HG03558 (cell line): ENCODE data around the gene KCNIP4.

Experiments
- ATAC-seq: cut with Tn5 transposase; IDR thresholded peaks from one replicate; pipeline ENCODE4 v1.9.1; 2021; ENCODE audit warnings: moderate number of reproducible peaks; ENCODE audit not compliant: unreplicated experiment; ENCODE audit errors: extremely low read depth

Gene KCNIP4

DNA sequence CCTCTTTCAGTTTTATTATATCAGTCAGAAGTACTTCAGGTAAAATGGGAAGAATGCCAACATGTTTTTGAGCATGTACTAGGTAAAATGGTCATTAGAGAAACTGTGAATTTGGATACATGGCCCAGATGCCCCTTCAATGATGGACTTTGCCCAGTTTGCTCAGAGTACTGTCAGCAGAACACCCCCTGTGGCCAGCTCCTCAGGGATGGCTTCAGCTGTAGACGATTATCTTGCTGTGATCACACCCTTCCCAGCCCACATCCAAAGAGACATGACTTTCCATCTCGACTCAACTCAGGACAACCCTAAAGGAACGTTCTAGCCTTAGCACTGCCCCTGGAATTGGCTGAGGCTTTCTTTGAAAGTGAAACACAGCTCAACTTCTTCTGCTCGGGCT lies 809.2 kb downstream of the KCNIP4 start:
- ATAC-seq, result no peak

DNA sequence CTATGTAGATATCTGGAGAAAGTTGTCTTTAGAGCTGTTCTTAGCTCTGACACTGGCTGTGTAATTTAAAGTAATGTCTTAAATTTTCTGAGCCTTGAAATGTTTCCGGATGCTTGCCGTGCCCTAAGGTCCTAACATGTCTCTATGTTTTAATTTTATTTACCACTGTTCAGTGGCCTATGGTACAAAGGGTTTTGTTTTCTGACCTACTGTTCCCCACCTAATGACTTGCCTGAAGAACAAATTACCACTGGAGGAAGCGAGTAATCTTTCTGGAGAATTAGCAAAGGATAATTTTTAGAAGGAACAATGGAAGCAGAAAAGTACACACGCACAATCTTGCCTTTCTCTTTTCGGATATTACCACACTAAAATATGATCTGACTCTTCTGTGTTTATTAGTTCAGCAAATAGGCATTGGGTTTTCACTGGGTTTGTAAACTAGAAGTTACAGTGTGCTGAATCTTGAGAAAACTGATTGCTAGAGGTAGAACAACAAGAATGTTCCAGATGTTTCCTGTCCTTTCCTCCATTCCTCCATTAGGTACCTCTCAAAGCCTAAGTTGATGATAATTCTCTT lies 812.4 kb downstream of the KCNIP4 start:
- ATAC-seq, result no peak

DNA sequence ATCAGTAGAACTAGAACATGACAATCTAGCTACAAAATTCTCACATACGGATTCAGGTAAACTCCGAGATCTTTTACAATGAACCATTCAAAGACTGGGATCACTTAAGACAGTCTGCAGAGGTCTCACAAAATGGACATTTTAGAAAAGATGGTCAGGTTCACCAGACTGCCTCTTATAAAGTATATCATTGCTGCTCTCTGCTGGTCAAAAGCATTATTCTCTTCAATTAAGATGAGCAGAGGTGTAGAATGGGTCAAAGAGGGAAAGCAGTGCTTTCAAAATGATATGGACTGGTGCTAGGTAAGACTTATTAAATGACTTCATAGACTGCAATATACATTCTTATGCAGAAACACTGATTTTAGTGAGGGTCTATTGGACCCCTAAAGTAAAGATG lies 813.6 kb downstream of the KCNIP4 start:
- ATAC-seq, result no peak

DNA sequence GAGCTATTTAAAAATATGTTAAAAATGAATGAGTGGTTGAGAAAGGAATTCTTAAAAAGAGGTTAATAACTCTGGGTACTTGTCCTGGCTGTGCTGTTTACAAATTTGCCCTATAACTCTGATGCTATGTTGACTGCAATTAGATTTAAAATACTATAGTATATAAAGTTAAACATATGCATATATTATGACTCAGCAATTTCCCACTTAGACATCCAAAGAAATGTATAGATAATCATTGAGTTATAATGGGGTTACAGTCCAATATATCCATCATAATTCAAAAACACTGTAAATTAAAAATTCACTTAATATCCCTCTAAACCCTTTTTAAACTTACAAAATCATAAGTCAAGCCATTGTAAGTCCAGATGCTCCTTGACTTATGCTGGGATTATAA lies 818.0 kb downstream of the KCNIP4 start:
- no peak for ATAC-seq

DNA sequence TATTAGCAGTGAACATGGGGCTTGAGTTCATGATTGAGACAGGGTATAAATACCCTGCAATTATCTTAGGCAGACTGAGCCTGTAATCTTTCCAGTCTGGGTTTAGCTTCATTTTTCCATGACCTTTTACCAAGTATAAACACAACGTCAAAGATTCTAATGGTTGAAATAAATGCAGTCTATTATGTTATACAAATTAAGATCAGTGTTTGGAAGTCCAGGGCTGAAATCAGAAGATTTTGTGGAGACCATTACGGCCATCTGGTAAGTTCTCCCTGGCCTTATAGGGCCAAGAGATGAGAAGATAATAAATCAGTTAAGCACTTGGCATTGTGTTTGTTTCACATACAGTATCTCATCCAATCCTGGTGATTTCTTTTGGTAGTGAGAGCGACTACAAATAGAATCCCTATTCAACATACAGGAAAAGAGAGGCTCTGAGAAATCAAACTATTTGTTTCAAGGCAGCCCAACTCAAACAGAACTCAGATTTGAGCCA lies 822.5 kb downstream of the KCNIP4 start:
- no peak for ATAC-seq

DNA sequence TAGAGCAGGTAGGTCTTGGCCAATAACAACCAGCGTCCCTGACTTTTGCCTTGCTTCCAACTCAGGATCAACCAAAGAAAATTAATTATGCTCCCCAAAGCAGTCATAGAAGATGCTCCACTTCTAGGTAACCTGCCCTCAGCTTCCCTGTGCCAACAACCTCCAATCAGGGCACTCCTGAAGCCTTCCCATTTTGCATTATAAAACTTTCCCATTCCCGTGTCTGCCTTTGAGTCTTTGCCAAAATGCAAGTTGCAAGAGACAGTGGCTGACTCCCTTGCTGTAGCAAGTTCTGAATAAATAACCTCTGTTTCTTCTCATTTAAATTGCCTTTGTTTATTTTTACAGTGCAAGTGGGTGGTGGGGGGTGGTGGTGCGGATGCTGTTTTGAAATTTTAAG lies 830.3 kb downstream of the KCNIP4 start:
- no peak for ATAC-seq

DNA sequence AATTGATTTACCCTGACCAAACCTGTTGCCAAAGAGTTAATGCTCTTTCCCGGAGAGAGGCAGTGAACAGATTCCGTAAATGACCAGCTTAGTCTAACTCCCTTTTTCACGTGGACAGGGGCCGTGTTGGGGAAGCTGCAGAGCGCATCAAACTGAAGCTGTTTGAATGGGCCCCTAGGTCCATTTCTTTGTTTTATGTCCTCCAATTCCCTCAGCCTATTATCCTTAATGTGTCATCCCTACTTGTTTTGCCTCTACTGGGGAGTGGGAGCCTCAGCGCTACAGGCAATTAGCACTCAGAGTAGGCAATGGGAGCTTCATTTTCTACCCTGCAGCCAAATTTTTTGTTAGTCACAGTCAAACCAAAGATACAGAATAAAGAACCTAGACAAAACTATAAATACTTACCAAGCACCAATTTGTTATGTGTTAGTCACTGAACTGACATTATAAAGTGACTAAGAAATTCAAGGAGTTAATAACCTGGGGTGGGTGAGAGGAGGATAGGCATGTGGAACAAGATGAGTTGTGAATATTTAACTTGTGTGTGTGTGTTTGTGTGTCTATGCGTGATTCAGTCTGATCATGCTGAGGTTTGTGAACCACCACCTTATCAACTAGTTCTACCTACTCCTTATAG lies 830.9 kb downstream of the KCNIP4 start:
- ATAC-seq, result no peak

DNA sequence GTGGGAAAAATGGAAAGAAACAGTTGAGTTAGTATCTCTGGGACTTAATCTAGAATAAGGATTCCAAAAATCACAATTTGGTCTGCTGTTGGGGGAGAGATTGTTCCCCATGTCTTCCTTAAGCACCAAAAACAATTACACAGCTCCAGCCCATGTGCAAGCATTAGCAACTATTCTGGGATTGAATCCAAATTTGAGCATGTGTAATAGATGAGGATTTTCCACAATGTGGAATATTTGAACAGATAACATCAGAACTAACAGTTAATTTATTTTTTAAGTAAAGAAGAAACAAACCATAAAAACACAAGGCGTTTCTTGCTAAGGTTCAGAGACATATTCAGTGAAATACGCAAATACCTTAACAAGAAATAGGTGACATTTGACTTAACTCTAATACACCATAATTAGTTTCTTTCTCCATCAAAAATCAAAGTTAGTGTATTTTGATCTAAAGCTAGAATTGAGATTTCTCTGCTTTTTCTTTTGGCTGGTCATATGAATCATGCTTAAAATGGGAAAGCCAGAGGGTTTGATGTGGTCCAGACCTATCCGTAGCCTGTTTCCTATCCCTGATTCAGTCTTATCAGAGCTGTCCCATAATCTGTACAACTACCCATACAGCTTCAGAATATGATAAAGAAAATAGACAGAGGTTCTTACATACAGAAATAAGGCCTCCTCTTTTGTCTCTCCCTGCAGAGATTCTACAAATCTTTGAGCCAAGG lies 834.9 kb downstream of the KCNIP4 start:
- no peak for ATAC-seq

DNA sequence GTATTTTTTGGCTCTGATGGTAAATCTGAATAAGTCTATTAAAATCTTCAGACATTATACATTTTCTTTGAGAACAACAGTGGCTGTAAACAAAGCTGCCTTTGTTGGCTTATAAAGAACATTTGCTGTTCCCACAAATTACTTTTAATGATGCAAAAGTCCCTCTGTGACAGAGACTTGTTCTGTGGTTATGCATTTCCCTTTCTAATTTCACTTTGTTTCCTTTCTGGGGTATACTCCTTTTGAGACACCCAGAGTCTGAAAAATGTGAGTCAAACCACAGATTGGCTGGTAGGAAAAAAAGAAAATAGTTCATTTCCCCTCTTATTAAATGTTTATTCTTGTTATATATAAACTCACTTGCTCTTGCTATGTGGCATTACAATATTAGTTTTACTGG lies 845.9 kb downstream of the KCNIP4 start:
- no peak for ATAC-seq

DNA sequence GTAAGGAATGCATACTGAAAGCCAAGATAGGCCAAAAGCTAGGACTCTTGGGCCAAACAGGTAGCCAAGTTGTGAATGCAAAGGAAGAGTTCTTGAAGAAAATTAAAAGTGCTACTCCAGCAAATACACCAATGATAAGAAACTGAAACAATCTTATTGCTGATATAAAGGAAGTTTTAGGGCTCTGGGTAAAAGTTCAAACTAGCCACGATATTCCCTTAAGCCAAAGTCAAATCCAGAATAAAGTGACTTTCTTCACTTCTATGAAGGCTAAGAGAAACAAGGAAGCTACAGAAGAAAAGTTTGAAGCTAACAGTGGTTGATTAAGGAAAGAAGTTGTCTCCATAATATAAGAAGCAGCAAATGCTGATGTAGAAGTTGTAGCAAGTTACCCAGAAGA lies 850.7 kb downstream of the KCNIP4 start:
- no peak for ATAC-seq

DNA sequence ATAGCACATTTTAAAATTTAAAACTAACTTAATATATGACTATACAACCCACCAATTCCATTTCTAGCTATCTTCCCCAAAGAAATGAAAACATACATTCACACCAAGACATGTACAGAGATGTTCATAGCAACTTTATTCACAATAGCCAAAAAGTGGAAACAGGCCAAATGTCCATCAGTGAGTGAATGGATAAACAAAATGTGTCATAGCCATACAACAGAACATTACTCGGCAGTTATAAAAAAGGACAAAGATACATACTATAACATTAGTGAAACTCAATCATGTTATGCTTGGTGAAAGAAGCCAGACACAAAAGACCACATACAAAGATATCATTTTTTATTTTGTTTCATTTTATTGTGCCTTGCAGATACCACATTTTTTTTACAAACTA lies 851.5 kb downstream of the KCNIP4 start:
- no peak for ATAC-seq

DNA sequence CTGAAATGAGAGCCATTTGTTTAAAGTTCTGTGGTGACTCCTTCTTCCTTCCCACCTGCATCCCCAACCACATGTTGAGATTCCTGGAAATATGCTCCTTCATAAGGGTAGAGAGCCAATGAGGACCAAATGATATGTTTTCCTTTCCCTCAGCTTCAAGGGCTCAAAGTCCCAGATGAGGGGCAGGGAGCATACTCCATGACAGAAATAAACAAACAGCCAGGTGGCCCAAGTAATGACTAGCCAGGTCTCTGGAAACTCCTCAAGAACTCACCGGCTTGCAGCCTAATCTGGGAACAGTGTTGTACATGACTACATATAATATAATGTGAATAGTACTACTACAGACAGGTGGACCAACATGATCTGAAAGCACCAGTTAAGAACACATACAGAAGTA lies 856.0 kb downstream of the KCNIP4 start:
- ATAC-seq, result no peak

DNA sequence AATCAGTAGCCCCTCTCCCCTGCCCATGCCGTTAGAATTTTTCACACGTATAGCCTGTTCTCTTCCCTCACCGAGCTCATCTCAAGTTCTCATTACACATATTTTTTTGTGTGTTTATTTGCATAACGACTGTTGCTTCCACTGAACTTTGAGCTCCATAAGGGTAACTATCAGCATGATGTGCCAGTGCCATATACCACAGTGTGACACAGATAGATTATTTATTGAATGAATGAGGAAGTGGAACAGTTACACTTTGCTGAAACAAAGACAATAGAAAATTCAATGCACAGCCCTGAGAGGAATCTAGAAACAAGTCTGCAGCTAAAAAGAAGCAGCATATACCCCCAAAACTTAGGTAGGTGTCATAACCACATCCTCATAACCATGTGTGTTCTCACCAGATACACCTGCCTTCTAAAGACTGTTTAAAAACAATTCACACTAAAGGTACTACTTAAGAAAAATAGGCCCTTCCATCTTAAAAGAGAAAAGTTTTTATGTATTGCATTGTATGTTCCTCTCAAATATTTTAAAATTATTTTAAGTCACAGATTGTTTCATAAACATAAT lies 858.4 kb downstream of the KCNIP4 start:
- ATAC-seq, result no peak

DNA sequence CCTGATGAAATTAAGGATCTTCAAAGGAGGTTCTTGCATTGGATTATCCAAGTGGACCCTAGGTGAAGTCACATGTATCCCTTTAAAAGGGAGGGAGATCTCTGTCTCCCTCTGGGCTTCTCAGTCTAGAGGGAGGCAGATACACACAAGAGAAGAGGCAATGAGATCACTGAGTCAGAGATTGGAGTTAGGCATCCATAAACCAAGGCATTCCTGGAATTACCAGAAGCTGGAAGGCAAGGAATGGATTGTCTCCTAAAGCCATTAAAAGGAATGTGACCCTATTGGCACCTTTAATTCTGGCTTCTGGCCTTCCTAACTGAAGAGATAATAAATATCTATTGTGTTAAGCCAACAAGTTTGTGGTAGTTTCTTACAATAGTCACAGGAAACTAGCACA lies 865.2 kb downstream of the KCNIP4 start:
- ATAC-seq, result no peak

DNA sequence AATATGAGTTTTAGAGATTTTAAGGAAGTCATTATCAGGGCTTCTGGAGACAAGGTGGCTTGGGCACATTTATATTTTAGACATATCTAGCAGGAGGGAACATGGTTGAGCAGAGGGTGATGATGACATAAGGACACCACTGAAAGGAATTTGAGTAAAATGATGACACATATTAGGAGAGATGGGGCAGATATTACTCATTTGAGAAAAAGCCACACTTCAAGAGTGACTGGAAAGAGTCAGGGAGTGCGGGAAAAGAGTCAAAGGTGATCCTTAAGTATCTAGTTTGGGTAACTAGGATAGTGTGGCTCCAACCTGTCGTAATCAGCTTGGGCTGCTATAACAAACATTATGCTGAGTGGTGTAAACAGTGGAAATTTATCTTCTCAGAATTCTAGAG lies 870.6 kb downstream of the KCNIP4 start:
- no peak for ATAC-seq

DNA sequence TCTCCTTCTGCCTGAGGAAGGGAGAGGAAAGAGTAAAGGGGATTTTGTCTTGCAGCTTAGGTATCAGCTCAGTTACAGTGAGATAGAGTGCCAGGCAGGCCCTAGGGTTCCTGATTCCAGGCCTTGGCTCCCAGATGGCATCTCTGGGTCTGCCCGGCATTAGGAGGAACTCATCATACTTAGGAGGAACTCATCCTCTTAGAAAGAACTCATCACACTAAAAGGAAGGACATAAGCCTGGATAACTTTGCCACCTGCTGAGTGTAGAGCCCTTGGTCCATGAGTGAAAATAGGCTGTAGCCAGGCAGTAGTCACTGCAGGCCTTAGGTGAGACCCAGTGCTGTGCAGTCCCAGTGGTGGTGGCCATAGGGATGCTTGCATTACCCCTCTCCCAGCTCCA lies 881.2 kb downstream of the KCNIP4 start:
- no peak for ATAC-seq

DNA sequence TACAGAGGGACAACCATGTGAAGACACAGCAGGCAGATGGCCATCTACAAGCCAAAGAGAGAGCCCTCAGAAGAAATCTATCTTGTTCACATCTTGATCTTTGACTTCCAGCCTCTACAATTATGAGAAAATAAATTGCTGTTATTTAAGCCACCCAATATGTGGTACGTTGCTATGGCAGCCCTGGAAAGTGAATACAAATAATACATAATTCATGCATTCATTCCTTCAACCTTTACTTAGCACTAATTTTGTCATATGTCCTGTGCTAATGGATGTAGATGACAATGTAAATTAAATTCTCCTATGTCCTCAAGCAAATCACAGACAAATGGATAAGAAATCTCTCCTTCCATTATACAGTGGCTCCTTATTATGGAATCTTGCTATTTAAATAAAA lies 886.7 kb downstream of the KCNIP4 start:
- ATAC-seq, result no peak

DNA sequence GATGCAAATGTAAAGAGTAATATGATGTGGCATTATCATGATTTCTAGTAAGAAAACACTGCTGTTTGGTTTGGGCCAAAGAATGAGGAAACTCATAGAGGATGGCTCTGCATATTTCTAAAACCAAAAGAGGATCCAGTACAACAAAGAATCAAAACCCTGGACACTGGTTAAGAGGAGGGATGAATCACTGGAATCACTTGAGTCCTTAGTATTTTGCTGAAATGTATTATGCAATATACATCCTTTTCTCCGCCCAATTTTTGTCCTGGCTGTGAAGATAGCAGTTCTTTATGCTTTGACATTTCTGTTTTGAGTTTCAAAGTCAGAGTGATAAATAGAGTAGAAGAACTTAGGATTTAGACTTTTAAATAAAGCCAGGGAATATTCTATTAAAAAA lies 902.4 kb downstream of the KCNIP4 start:
- ATAC-seq, result no peak

DNA sequence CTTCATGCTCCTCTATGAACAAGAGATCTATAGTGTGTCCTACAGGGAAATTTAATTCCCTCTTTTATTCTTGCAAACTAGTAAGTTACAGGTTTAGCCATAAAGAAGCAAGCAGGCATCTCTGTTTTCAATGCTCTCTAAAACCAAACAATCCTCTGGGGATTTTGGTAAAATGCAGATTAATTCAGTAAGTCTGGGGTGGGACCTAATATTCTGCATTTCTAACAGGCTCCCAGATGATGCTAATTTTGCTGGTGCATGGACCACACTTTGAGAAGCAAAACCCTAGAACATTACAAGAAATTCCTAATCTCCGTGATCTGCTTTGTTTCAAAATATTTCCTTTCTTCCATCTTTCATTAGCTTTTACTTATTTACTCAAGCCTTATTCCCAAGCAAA lies 903.5 kb downstream of the KCNIP4 start:
- ATAC-seq, result no peak

DNA sequence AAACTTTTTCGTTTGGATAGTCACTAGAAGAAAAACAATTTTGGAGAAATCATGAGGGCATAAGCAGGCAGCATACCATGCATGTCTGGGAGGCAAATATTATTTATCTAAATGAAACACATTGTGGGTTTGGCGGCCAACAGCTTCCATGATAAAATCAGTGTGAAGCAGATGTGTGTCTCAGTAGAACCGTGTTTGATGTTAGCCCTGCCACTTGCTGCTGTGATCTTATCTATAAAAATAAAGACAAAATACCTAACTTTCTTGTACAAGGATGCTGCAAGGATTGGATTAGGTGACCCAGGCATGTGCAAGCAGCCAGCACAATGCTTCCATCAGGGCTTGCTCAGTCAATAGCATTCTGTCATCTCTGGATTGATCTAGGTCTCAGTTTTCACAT lies 906.9 kb downstream of the KCNIP4 start:
- no peak for ATAC-seq

DNA sequence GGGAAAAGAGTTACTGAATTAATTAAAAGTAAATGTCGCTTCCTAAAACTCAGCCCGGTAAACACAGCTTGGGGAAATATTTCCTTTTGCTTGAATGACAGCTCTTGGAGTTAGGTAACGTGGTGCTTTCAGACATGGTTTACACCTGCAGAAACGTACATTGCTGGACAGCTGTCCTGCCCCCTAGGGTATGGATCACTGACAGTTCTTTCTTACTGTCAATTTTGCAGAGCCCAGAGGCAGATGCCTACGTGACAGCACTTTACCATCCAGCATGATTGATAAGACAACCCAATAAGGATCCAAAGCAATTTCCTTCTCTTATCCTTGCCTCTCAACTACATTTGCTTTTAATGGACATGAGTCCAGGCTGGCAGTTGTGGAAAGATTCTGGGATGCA lies 913.8 kb downstream of the KCNIP4 start:
- ATAC-seq, result no peak
